GM23248 (cell line): ENCODE measurements around the gene OOEP.

Experiments used
- EZH2 ChIP-seq: fragments of 200-600 bp; sonication (generic); IDR thresholded peaks from 2 replicates; pipeline ENCODE4 v1.6.1; 2018; ENCODE audit warnings: antibody characterized with exemption, mild to moderate bottlenecking; ENCODE audit not compliant: insufficient read depth, poor library complexity, severe bottlenecking
- EZH2phosphoT487 ChIP-seq: fragments of 200-600 bp; sonication (generic); IDR thresholded peaks from 2 replicates; pipeline ENCODE4 v1.6.1; 2018; ENCODE audit warnings: antibody characterized with exemption, moderate library complexity, mild to moderate bottlenecking, low read depth; ENCODE audit not compliant: insufficient read depth

GRCh38 chr6:73389854-73390253 is 20.2 kb upstream of the OOEP start:
- no peak for TF ChIP-seq EZH2
- TF ChIP-seq EZH2phosphoT487, result no peak
